LHCN-M2 (cell line): ENCODE results near the gene PNMA8A. TPM values are rescaled to one million over a fixed set of nuclear protein-coding genes. Genes with fewer than 3 reads are reported as not detected.

Source experiments
- DNase-seq: peaks from one replicate; pipeline ENCODE4 v3.0.0-alpha.2; 2012; ENCODE audit warnings: low read depth
- total RNA-seq: library from RNA; depleted of rRNA; stranded (reverse); fragments of >200 nt; gene quantifications from 2 replicates; pipeline ENCODE4 v1.2.3, GENCODE V29; 2014

Gene PNMA8A
- total RNA-seq, 1 experiment from 2014 or later, result 80.1 TPM

DNA sequence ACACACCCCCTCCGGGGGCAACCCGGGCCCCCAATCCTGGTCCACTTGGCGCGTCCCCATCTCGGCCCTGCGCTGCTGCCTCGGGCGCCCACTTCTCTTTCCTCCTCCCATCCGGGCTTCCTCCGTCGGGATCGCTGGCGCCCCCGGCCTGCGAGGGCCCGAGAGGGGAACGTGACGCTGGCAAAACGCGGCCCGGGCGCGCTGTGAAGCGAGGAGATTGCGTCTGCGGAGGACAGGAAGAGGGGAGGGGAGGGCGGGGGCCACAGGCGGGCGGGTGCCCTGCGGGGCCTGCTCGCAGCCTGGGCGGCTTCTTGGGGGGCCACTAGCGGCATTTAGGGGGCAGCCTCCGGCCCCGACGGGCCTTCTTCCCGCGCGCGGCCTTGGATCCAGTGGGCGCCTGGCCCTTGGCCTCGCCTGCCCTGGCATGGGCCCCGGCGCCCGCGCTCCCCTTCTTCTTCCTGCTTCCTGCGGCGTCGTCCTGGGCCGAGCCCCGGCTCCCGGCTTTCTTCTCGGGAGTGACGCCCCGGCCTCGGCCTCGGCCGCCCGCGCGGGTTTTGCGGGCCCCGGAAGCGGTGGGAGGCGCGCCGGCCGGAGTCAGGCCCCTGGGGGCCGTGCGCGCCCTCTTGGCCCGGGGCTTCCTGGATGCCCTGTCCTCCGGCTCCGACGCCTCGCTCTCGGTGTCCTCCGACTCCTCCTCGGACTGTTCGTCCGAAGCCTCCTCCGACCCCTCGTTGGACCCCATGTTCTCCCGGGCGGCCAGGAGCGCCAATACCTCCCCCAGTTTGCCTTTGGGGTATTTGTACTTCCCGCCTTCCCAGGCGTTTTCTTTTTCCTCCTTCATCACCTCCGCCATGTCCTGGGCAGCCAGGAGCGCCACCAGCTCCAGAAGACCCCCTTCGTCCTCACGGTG is 22.1 kb upstream of the PNMA8A start:
- no peak for DNase-seq

DNA sequence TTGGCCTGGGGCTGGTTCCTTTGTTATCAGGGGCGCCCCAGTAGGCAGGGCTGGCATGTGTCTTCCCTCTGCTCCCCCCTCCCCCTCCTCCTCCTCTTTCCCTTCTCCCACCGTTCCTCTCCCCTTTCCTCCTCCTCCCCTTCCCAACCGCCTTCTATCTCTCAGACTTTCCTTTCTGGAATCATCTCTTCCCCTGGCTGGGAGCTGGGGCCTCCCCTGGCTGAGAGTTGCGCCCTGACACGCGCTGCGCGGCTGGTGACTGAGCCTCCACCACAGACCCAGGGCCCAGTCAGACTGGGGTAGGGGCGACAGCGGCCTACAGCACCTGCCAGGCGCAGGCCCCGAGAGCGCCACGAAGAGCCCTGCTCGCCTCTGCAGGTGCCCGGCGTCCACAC is 21.5 kb upstream of the PNMA8A start:
- DNase-seq, result no peak

DNA sequence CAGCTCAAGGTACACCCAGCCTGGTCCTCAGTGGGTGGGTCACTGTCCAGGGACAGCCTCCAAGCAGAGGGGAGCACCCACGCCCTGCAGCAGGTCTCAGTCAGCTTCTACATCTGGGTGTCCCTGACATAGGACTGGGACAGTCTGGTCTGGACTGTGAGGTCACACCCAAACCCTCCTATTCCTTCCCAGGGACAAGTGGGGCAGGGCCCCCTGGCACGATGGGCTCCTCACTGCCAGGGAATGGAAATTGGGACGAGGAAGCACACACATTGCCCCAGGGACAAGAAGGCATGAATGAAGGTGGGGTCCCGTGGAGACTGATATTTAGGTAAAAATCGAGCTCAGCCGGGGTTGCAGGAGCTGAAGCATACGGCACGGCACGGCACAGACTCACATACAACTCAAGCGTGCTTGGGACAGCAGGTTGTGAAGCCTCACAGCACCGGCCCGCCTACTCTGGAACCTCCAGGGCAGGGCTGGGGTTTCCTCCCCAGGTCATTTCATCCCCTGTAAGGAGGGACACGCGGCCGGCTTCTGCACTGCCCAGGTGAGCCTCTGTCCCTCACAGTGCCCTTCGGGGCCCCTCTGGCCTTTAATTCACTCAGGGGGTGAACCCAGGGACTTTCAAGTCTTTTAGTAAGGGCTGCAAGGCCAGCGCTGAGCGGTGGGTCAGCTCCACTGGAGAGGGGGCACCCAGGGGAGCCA is 20.8 kb upstream of the PNMA8A start:
- DNase-seq, result no peak

DNA sequence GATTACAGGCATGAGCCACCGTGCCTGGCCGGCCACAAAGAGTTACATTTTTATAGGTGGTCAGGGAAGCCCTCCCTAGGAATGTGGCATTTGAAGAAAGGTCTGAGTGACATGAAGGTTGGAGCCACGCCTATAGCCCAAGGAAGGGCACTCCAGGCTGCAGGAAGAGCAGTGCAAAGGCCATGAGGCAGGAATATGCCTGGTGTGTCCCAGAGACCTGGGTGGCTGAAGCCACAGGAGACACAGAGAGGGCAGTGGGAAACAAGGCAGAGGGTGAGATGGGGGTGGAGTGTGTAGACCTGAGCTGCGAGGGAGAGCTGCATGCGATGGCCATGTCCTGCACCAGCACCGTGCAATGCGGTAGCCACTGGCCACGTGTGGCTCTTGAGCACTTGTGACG is 19.4 kb upstream of the PNMA8A start:
- no peak for DNase-seq

DNA sequence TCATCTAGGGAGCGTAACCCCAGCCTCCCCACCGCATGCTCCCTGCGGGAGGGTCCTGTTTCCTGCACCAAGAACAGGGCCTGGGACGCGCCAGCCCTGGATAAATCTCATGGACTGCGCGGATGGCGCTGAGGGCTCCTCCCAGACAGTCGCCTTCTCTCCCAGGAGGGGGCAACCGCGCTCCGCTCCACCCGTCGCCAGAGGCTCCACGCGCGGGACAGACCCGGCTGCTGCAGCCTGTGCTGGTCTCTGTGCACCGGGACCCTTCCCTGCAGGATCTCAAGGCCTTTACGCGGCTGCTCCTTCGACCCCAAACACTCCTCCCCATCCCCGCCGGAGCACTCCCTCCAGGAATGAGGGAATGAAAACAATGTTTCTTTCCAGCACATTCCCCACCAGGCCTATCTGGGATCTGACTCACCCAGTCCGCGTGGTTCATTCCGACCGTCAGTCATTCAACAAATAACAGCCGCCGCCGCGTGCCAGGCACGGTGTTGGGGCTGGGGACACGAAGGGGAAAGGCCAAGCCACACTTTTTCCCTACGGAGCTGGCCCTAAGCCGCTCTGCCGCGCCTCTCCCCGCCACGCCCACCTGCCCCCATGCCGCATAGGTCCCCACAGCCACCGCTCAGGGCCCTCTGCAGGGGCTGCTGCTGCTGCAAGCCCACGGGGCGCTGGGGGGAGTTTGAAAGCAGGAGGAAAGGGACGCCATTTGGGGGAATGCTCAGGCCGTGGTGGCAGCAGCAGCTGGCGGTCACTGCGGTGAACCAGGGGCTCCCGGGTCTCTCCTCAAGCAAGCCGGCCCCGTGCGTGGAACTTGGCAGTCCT is 18.3 kb upstream of the PNMA8A start:
- peak; percentile 28 for DNase-seq

DNA sequence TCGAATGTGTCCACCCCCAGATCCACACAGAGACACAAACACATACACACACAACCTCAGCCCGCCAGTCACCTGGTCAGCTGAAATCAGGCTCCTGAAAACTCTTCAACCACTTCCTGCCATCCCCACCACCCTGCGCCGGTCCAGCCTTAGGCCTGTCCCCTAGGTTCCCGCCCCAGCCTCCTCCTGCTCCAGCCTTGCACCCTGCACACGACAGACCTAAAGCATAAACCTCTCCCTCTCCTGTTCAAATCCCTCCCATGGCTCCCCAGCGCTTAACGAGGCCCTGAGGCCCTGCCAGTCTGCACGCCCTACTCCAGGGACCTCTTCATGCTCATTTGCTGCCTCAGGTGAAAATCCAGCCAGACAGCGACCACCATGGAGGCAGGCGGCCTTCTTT is 17.2 kb upstream of the PNMA8A start:
- DNase-seq, result no peak

DNA sequence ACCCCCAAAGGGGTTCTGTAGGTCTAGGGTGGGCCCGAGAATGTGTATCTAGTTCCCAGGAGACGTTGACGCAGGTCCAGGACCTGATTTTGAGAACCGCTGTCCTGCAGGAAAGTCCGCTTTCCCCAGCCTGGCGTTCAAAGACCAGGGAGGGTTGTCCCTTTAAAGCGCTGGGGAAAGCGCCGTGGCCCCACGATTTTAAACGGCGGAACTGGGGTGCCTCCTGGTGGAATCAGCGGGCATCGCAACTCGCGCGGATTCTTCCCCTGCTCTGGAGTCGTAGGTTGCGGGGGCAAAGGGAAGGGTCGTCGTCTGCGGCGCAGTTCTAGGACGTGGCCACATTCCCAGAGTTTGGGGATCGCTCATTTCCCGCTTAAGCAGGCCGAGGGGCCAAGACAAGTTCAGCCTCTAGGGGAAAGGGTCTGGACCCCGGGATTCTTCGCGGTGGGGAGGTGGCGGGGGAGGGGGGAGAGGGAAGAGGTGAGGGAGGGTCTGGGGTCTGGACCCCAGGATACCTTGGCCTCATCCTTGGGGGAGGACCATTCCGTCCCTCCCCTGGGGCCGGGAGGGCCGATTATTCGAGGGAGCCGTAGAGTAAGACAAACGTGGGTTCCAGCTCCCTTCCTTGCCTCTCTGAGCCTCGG is 16.6 kb upstream of the PNMA8A start:
- DNase-seq, result peak; percentile 70

DNA sequence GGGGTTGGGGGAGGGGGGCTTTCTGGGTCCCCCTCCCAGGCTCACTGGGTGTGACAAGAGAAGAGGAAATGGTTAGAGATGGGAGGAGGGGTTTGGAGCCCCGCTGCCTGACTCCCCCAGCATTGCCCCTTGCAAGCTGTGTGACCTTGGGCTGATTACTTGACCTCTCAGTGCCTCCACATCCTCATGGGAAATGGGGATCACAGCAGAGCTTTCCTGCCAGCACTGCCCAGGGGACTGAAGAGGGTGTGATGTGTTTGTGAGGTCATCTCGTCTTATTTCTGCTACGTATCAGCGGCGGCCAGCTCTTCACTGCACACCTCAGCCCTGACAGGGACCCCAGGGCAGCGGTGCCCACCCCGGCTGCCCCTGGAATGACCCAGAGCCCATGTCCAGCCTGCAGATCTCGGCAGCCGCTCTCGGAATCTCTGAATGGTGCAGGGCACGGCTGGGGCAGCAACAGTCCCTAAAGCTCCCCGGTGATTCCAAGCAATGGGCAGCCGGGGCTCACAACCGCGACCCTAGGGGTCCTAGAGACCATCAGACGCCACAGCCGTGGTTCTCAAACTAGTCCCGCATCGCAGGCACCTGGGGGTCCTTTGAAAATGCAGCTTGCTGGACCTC is 15.9 kb upstream of the PNMA8A start:
- peak; percentile 36 for DNase-seq

DNA sequence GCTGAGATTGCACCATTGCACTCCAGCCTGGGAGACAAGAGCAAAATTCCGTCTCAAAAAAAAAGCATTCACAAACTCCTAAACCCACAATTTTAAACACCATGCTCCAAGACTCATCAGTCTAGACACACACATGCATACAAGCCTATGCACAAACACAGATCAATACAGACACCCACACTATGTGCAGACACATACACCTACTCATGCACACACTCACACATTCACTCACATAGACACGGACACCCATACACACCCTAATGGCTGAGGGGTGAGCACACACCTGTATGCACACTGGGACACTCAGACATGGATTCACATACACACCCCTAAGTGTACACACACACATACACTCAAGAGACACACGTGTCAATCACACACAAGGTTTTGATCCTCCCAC is 15.0 kb upstream of the PNMA8A start:
- DNase-seq, result no peak

DNA sequence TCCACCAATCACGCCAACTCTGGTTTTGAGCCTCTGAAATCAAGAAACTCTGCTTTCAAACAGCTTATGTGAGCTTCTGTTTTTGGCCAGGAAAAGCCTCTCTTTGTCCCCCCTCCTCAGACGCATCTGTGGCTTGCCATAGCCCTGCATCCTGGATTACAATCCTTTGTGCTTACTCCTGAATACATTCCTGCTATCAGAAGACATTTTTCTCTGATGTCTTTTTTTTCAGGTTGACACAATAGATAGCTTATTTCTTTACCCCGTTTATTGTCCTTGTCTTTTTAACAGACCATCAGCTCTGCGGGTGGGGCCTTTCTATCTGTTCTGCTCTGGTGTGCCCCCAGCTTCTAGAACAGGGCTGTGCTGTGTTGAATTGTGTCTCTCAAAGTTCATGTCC is 13.3 kb upstream of the PNMA8A start:
- no peak for DNase-seq

DNA sequence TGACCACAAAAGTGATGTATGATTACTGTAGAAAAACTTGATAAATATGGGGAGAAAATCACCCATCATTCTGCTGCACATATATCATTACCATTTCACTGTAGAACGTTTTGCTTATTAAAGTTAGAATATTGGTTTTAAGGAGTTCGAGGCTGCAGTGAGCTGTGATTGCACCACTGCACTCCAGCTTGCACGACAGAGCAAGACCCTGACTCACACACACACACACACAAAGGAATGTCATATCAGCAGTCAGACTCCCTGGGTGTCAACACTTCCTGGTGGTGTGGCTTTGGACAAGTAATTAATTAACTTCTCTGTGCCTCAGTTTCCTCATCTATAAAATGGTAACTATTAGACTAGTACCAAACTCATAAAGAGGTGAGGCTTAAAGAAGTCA is 11.3 kb upstream of the PNMA8A start:
- peak; percentile 59 for DNase-seq

DNA sequence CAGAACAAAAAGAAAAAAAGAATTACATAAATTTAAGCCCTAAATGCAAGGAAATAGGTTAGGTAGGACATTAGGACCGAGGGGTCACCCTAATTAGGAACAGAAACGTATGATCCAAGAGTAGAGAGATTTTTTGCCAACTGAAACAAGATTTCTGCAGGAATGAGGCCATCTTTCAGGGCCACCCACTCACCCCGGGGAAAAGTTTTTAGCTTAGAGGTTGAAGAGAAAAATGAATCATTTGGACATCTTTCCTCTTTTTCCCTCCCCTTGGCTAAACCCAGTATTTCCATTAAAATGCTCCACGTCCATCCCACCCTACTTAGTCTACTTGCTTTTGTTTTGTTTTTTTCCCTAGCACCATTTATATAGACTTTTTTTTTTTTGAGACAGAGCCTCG is 10.6 kb upstream of the PNMA8A start:
- peak; percentile 49 for DNase-seq

DNA sequence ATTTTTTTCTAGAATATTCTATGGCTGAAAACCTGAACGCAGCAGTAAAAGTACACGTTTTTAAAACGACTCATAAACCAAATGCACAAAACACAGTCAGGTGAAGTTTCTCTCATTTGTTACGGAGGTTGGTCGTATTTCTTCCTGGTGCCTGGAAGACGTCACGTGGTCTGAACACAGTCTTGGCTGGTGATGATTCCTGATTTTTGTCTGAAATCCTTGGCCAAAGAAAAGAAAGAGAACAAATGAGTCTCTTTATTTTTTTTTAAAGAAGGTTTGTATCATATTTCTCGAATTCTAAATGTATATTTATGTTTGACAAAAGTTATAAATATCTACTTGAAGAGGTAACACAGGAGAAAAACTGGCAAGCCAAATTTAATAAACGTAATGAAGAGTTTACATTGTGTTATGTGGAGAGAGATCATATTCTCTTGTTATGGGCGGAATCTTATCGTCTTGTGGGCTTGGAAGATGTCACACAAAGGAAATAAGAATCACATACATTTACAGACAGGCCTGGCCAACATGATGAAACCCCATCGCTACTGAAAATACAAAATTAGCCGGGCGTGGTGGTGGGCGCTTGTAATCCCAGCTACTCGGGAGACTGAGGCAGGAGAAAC is 10.0 kb upstream of the PNMA8A start:
- DNase-seq, result peak; percentile 69

DNA sequence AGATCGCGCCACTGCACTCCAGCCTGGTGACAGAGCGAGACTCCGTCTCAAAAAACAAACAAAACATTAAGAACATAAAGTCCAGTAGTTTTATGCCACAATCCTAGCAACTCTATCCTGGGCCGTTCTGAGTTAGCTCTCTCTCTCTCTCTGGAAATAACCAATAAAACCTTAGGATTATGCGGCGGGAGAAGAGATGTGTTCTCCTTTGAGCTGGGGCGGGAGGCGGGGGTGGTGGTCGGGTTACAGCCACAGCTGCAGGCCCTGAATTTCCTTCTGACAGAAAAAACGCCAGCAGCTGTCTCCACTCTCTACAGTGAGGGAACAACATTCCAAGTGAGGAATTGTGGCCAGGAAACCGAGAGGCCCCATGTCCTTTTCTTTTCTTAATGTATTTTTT is 9.1 kb upstream of the PNMA8A start:
- peak; percentile 97 for DNase-seq

DNA sequence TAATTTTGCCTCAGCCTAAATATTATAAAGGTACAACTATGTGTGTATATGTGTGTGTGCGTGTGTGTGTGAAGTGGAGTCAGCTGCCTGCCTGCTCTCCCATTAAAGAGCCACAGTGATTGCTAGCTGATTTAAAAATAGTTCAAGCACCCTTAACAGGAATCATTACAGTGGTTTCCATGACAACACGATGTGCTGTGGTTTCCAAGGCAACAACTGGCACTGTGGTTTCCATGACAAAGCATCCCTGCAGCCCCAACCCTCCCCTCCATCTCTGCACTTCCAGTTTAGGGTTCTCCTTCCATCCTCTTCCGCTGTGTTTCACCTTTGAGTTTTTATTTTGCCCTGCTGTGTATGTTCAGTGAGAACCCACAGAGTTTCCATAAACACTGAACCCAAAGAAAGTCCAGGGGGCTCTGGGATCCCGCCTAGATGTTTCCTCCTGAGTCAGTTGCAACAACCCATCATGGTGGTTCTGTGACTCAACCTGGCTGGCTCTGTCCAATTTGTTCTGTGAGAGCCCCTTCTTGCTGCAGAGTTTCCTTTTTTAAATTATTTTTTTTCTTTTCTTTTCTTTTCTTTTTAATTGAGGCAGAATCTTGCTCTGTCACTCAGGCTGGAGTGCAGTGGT is 7.1 kb upstream of the PNMA8A start:
- DNase-seq, result peak; percentile 97

DNA sequence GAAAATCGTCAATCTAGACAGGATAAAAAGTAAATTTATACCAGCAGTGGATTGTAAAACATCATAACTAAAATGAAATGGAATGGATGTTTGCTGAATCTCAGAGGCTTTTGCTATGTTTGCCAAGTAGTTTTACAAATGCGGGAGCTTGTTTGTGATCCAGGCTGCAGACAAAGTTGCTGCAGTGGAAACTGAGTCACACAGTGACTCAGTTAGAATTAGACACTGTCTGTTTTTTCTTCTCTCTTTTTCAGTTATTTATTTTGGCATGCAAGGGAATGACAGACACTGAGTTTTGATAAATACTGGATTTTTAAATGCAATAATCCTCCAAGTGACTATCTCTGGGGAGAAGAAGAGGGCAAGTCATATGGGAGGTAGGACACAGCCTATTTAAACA is 4.6 kb upstream of the PNMA8A start:
- DNase-seq, result peak; percentile 41

DNA sequence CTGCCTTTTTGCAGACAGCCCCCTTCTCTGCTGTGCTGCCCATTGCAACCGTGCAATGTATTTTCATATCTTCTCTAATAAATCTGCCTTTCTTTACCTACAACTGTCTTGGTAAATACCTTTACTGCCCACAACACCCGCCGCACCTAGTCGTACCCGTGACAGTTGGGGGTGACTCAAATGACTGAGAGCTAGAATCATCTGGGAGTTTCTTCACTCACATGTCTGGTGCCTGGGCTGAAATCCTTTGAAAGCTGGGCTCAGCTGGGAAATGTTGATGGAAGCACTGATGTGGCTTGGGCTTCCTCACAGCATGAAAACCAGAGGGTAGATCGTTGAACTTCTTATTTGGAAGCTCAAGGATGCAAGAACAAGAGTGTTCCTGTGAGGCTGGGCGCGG is 2.8 kb upstream of the PNMA8A start:
- no peak for DNase-seq

DNA sequence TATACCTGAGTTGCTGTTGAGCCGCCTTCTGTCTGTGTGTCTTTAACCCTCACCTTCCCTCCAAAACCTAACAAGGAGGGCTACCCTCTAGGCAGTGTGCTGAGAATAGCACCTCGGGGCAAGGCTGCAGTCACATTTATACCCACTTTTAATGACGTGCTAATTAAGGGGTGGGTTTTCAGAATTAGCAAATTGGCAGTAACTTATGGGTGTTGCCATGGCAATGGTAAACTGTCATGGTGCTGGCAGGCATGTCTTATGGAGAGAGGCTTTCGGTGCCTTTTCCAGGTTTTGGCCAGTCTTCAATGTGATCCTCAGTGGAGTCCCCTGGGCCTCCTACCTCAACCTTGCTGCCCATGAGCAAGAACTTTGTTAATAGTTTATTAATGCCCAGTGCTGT is 1.2 kb upstream of the PNMA8A start:
- DNase-seq, result no peak

DNA sequence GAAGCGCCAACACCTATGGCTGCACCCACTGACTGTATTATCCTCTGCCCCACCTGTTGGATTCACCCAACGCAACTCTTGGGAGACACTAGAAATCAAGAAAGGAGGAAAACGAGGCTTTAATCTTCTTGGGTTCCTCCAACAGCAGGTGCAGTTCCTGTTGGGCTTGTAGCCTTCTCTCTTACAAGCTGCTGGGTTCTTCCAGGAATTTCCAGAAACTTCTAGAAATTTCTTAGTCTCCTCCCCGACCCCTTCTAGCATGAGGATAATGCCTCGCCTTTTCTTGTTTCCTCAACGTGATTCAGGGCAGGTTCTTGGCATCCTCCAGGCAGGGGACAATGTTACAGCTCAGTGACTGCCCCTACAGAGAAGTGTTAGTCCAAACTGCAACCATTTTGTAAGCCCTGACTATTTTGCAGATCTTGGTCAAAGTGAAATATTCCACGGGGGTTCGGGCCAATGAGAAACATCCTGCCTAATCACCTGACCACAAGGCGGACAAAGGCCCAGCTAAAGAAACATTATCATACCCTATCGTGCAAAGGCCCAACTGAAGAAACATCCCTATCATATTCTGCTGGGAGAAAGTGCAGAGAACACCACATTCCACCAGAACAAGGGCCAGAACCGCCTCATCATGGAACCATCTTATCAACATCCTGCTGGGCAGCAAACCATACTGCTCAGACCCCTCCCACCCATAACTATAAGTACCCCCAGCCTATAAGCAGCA is 614 bp upstream of the PNMA8A start:
- peak; percentile 83 for DNase-seq

DNA sequence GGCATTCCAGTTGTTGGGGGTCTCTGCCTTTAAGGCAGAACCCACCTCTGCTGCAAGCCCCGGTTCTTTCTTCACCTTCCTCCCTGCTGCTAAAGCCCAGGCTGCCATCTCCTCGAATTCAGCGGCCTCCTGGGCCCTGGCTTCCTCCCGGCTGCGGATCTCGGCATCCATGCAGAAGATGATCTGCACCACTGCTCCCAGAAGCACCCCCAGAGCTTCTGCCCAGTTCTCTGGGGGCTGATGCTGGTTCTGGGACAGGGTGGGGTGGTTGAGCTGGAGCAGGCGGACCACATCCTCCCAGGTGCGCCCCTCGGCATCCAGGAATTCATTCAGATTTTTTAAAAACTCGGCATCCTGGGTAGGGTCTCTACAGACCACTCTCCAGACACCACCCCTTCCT is 987 bp downstream of the PNMA8A start:
- no peak for DNase-seq
